Urinary bladder (tissue), 4 donors: Measurements from ENCODE around the gene KIF6. TPM values are rescaled to one million over a fixed set of nuclear protein-coding genes. Genes with fewer than 3 reads are reported as not detected.
"Not testable (repeated sequence)": the region's sequence is repeated elsewhere in the genome, so short reads cannot be mapped to it uniquely, and the experiment has no call there.

Experiments used
- DNase-seq: peaks from one replicate; pipeline ENCODE4 v3.0.0-alpha.2; 2015; ENCODE audit errors: extremely low spot score
- H3K27ac ChIP-seq: one replicate; pipeline ENCODE4 v1.5.1; 2013; ENCODE audit warnings: low read depth, mild to moderate bottlenecking, moderate library complexity
- H3K36me3 ChIP-seq: one replicate; pipeline ENCODE4 v1.6.1; 2013; ENCODE audit warnings: mild to moderate bottlenecking, moderate library complexity; ENCODE audit not compliant: insufficient read depth
- H3K4me1 ChIP-seq: one replicate; pipeline ENCODE4 v1.6.1; 2013; ENCODE audit warnings: mild to moderate bottlenecking, moderate library complexity; ENCODE audit not compliant: insufficient read depth
- H3K4me3 ChIP-seq: one replicate; pipeline ENCODE4 v1.5.1; 2013; ENCODE audit warnings: low read depth, low read length
- WGBS: extraction: QIAGEN DNeasy Blood & Tissue Kit; methylation state at CpG from one replicate; pipeline ENCODE4 v1.1.7; 2013; 5-methylcytosine and 5-hydroxymethylcytosine counted together
- polyA plus RNA-seq: library from polyadenylated mRNA; stranded (reverse); fragments of 200-250 nt; gene quantifications from one replicate; pipeline ENCODE4 v1.2.3, GENCODE V29; 2013
- total RNA-seq: library from RNA; depleted of rRNA; stranded (reverse); fragments of >200 nt; gene quantifications from one replicate; pipeline ENCODE4 v1.2.3, GENCODE V29; 2014
- donor health status: healthy with polysubstance abuse.
- donor health status: healthy.

The KIF6 gene
- total and polyA plus RNA-seq, 2 donors: 0.14 to 1.1 TPM

DNA sequence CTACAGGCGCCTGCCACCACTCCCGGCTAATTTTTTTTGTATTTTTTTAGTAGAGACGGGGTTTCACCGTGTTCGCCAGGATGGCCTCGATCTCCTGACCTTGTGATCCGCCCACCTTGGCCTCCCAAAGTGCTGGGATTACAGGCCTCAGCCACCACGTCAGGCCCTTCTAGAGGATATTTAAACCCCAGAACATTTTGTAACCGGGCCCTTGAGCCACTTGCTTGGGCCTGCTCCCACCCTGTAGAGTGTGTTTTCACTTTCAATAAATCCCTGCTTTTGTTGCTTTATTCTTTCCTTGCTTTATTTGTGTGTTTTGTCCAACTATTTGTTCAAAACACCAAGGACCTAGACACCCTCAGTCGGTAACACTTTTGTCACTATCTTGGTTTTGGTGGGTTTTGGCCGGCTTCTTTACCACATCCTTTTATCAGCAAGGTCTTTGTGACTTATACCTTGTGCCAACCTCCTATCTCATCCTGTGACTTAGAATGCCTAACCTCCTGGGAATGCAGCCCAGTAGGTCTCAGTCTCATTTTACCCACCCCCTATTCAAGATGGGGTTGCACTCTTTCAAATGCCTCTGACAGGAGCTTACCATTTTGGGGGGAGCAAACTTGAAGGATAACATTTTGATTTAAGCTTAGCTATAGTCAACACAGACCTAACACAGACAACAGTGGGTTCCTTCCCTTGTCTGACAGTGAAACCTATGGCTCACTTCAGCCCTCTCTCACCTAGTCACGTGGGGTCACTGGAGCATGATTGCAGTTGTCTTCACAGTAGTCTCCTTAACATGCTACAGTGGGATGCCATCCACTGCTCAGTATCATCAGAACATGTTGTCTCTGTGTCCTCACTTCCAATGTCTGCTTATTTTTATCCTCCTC is 27.9 kb upstream of the KIF6 start:
- 86% methylated on average over 12 of the region's 12 CpGs for WGBS
- peak overlapping the region; percentile 3 for H3K27ac ChIP-seq
- no peak for DNase-seq
- H3K4me3 ChIP-seq: no peak overlapping the region
- H3K4me1 ChIP-seq: no peaks in the 10 kb centered on the region
- no peaks in the 10 kb centered on the region for H3K36me3 ChIP-seq

GRCh38 chr6:39746795-39747194 is 21.6 kb upstream of the KIF6 start:
- Histone ChIP-seq H3K4me3 (no peak overlapping the region), H3K4me1 (no peaks in the 10 kb centered on the region), H3K27ac (no peak overlapping the region), H3K36me3 (no peaks in the 10 kb centered on the region)
- DNase-seq: no peak
- 88% methylated on average over 3 of the region's 3 CpGs for WGBS

- Histone ChIP-seq H3K36me3 (no peaks in the 10 kb centered on the region), H3K27ac (no peak overlapping the region), H3K4me3 (no peak overlapping the region), H3K4me1 (no peaks in the 10 kb centered on the region)
- DNase-seq: no peak
- 55% methylated on average over 2 of the region's 2 CpGs for WGBS
Measured at GRCh38 chr6:39733704-39734103, 8.5 kb upstream of the KIF6 start.

DNA sequence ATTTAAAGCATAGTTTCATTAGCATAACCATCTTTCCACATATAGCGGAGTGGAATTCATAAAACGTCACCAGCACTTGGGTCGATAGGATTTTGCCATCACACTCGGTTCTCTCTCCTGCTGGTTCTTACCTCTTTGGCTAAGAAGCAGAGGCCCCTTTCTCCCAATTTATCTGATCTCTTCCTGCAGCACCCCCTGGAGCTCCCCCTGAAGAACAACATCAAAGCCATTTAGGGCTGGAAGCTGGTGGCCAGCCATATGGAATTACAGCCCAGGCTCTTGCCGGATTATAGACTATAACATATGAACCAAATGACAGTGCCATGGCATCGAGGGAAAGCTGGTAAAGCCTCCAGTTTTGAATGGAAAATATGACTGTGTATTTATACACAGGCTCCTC is 6.4 kb upstream of the KIF6 start:
- WGBS: 69% methylated on average over 6 of the region's 6 CpGs
- Histone ChIP-seq H3K4me1 (no peaks in the 10 kb centered on the region), H3K36me3 (no peaks in the 10 kb centered on the region), H3K27ac (no peak overlapping the region), H3K4me3 (no peak overlapping the region)
- no peak for DNase-seq

DNA sequence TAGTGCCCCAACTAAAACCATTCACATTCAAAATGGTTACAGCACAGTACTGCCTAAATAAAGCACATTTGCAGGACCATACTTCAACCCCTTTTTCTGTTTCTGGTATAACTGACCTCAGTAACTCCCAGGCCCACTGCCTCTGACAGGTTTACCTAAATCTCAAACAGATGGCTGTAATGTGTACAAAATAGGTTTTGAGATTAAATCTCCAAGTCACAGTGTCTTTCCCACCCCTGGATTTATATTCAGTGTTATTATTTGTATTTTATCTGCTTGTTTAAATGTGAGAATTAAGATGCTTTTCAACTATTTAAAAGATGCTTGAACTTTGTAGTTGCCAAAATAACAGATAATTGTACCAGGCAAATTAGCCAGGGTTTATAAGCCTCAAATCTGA is 4.7 kb upstream of the KIF6 start:
- H3K36me3 ChIP-seq: no peaks in the 10 kb centered on the region
- H3K27ac ChIP-seq: no peak overlapping the region
- H3K4me1 ChIP-seq: peaks cover 2% of the 10 kb centered on the region
- H3K4me3 ChIP-seq: no peak overlapping the region
- DNase-seq: no peak

GRCh38 chr6:39725632-39725997 is 407 bp upstream of the KIF6 start:
- H3K4me1 ChIP-seq: peaks cover 2% of the 10 kb centered on the region
- no peaks in the 10 kb centered on the region for H3K36me3 ChIP-seq
- H3K27ac ChIP-seq: no peak overlapping the region
- no peak for DNase-seq
- H3K4me3 ChIP-seq: peak overlapping the region; percentile 75
- 61% methylated on average over 14 of the region's 14 CpGs for WGBS

- H3K27ac ChIP-seq, DNase-seq, H3K36me3 ChIP-seq, H3K4me3 ChIP-seq, H3K4me1 ChIP-seq: not testable (repeated sequence)
- 88% methylated on average over 4 of the region's 4 CpGs for WGBS
Measured at GRCh38 chr6:39723350-39723749, 1.9 kb downstream of the KIF6 start.

- DNase-seq: no peak
- Histone ChIP-seq H3K4me3 (no peak overlapping the region), H3K36me3 (no peaks in the 10 kb centered on the region), H3K27ac (no peak overlapping the region), H3K4me1 (no peaks in the 10 kb centered on the region)
Measured at GRCh38 chr6:39714802-39715201, 10.4 kb downstream of the KIF6 start.

DNA sequence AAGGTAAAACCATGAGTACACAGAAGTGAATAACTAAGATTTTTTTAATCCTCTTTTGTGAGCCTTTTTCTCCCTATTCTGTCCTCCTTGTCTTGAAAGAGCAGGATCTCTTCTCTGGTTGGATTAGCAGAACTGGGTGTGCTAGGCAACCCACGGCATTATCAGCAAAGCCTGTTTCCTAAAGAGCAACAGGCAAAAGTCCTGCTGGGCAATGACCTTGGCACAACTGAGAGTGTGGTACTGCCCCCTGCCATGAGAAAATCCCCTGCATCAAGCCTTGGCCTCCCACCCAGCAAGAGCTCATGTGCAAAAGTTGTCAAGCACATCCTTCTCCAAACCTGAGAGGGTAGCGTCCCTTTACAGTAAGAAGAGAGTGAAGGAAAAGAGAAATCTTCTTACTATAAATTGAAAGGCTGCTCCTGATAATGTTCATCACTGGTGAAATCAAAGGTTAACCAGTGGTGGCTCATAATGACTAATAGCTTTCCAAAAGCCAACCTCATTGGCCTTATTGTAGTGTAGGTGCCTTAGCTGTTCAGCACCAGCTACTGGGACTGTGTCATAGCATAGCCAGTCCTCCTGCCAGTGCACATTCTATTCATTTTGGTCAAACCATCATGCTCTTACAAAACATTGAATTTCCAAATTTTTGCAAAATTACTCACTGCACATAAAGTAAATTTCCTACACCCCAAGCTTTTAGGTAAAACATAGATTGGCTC is 17.1 kb downstream of the KIF6 start:
- no peaks in the 10 kb centered on the region for H3K4me1 ChIP-seq
- WGBS: 93% methylated on average over 2 of the region's 2 CpGs

GRCh38 chr6:39706819-39707335 is 18.3 kb downstream of the KIF6 start:
- Histone ChIP-seq H3K27ac (no peak overlapping the region), H3K4me1 (no peaks in the 10 kb centered on the region), H3K4me3 (no peak overlapping the region), H3K36me3 (no peaks in the 10 kb centered on the region)
- DNase-seq: no peak
- WGBS: 66% methylated on average over 3 of the region's 3 CpGs

More for the DNA sequence above, 17.1 kb downstream of the KIF6 start:
- H3K4me3 ChIP-seq: no peak overlapping the region
- no peak for DNase-seq
- no peaks in the 10 kb centered on the region for H3K36me3 ChIP-seq
- no peak overlapping the region for H3K27ac ChIP-seq

GRCh38 chr6:39702265-39702664 is 22.9 kb downstream of the KIF6 start:
- no peak overlapping the region for H3K4me3 ChIP-seq
- WGBS: 86% methylated on average over 4 of the region's 4 CpGs
- no peaks in the 10 kb centered on the region for H3K36me3 ChIP-seq
- no peak for DNase-seq
- no peak overlapping the region for H3K27ac ChIP-seq
- no peaks in the 10 kb centered on the region for H3K4me1 ChIP-seq

DNA sequence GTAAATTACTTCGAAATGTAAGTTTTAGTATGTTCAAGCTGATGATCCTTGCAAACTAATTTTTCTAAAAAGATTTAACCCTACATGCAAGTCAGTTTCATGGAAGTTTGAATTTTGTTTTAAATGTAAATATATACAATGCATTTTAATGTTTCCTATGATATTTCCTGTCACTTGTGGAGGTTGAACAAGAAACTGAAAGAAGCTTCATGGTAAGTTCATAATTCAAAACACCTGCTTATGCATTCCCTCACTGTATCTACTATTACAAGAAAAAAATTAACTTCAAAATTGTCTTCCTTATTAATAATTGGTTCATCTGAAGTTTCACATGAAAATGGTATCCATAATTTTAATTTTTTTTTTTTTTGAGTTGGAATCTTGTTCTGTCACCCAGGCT is 24.8 kb downstream of the KIF6 start:
- Histone ChIP-seq H3K4me3 (no peak overlapping the region), H3K36me3 (no peaks in the 10 kb centered on the region), H3K4me1 (no peaks in the 10 kb centered on the region), H3K27ac (no peak overlapping the region)
- DNase-seq: no peak
- whole genome bisulfite sequencing: 76% methylated on average over 1 of the region's 1 CpG

DNA sequence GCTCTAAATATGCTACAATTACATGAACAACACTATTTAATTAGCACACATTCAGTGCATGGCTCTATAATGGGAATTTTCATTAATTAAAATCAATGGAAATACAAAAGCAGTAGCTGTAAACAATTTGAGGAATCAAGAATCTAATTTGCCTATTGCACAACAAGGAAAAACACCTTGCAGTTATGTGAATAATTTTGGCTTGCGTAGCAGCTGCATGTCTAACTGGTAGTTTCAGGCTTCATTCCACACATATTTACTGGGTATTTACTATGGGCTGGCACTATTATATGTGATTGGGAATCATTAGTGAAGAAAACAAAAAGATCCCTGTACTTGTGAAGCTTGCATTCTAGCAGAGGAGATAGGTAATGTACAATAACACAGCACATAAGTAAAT is 26.4 kb downstream of the KIF6 start:
- H3K4me3 ChIP-seq: no peak overlapping the region
- no peaks in the 10 kb centered on the region for H3K36me3 ChIP-seq
- 97% methylated on average over 1 of the region's 1 CpG for WGBS
- H3K27ac ChIP-seq: no peak overlapping the region
- no peaks in the 10 kb centered on the region for H3K4me1 ChIP-seq
- no peak for DNase-seq
